Measurements from ENCODE around the gene ATP8A2. TPM values are rescaled to one million over a fixed set of nuclear protein-coding genes. Genes with fewer than 3 reads are reported as not detected.

Gene ATP8A2
- total RNA-seq, 2 donors from 2014 or later: 0.41 to 1.6 TPM

- TF ChIP-seq, protein P1, sequence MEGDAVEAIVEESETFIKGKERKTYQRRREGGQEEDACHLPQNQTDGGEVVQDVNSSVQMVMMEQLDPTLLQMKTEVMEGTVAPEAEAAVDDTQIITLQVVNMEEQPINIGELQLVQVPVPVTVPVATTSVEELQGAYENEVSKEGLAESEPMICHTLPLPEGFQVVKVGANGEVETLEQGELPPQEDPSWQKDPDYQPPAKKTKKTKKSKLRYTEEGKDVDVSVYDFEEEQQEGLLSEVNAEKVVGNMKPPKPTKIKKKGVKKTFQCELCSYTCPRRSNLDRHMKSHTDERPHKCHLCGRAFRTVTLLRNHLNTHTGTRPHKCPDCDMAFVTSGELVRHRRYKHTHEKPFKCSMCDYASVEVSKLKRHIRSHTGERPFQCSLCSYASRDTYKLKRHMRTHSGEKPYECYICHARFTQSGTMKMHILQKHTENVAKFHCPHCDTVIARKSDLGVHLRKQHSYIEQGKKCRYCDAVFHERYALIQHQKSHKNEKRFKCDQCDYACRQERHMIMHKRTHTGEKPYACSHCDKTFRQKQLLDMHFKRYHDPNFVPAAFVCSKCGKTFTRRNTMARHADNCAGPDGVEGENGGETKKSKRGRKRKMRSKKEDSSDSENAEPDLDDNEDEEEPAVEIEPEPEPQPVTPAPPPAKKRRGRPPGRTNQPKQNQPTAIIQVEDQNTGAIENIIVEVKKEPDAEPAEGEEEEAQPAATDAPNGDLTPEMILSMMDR (IDR thresholded peaks at IDR 0.05): no peak
Measured at GRCh38 chr13:25397763-25398162, 26.0 kb downstream of the ATP8A2 start.

GRCh38 chr13:25400925-25401324 is 29.2 kb downstream of the ATP8A2 start:
- Histone ChIP-seq H3K36me3 (no peaks in the 10 kb centered on the region), H3K4me1 (ENCODE audit: control insufficient read depth in 1 of 2, low read depth in 2 of 2) (no peaks in the 10 kb centered on the region), H3K27me3 (replicated peaks; ENCODE audit: insufficient read depth) (no peaks in the 10 kb centered on the region), H3K4me3 (peak overlapping the region; percentile 0), H3K9me3 (no peaks in the 10 kb centered on the region), H3K27ac (no peak overlapping the region)
- TF ChIP-seq, protein P1 (IDR thresholded peaks at IDR 0.05): no peak
- DNase-seq (ENCODE audit: low spot score) (no peak), ATAC-seq (ENCODE audit: insufficient number of reproducible peaks, low FRiP score, low read depth) (no peak)

More at GRCh38 chr13:25397763-25398162, 26.0 kb downstream of the ATP8A2 start:
- Histone ChIP-seq H3K36me3 (no peaks in the 10 kb centered on the region), H3K4me1 (ENCODE audit: control insufficient read depth in 1 of 2, low read depth in 2 of 2) (no peaks in the 10 kb centered on the region), H3K27me3 (replicated peaks; ENCODE audit: insufficient read depth) (no peaks in the 10 kb centered on the region), H3K27ac (no peak overlapping the region), H3K9me3 (no peaks in the 10 kb centered on the region), H3K4me3 (no peak overlapping the region)
- DNase-seq (ENCODE audit: low spot score) (no peak), ATAC-seq (ENCODE audit: insufficient number of reproducible peaks, low FRiP score, low read depth) (no peak)

- Histone ChIP-seq H3K36me3 (no peaks in the 10 kb centered on the region), H3K27ac (no peak overlapping the region), H3K4me3 (no peak overlapping the region), H3K9me3 (no peaks in the 10 kb centered on the region), H3K27me3 (replicated peaks; ENCODE audit: insufficient read depth) (no peaks in the 10 kb centered on the region), H3K4me1 (ENCODE audit: control insufficient read depth in 1 of 2, low read depth in 2 of 2) (no peaks in the 10 kb centered on the region)
- ATAC-seq (ENCODE audit: insufficient number of reproducible peaks, low FRiP score, low read depth) (no peak), DNase-seq (ENCODE audit: low spot score) (no peak)
- TF ChIP-seq, protein P1 (IDR thresholded peaks at IDR 0.05): no peak
Measured at GRCh38 chr13:25401958-25402357, 30.2 kb downstream of the ATP8A2 start.

DNA sequence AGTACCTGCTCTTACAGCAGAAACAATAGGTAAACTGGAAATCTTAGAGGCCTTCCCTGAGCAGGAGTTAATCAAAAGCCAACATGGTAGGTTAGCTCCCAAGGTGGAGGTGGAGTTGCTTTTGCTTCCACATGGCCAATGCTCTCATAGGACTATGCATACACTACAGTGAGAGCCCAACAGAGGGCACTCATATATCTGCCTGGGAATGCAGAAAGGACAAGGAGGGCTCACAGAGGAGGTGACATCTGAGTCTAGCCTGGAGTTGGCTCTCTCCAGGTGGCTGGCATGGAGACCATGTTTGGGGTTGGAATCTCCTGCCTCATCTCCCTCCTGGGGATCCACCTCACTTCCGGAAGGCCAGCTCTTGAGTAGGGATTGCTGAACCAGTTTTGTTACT is 34.6 kb downstream of the ATP8A2 start:
- TF ChIP-seq, protein P1 (IDR thresholded peaks at IDR 0.05): no peak
- Histone ChIP-seq H3K27me3 (replicated peaks; ENCODE audit: insufficient read depth) (no peaks in the 10 kb centered on the region), H3K27ac (no peak overlapping the region)

DNA sequence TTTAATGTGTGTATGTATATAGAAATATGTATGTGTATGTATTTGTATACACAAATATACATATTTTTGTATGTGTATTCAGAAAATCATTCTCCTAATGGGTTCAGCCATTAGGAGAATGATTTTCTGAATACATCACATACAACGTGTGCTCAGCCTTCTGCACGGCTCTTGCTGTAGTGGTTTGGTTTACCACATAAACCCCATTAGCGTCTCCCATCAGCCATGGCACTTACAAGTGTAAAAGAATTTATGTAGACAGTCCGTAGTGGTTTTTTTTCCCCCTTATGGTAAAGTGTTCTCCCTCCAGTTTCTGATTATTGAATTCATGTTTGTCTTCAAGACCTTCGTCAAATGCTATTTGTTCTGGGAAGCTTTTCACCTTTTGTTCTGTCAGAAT is 38.2 kb downstream of the ATP8A2 start:
- H3K9me3 ChIP-seq: no peaks in the 10 kb centered on the region
- no peaks in the 10 kb centered on the region for H3K36me3 ChIP-seq
- H3K27ac ChIP-seq: no peak overlapping the region
- no peaks in the 10 kb centered on the region for H3K4me1 ChIP-seq (ENCODE audit: control insufficient read depth in 1 of 2, low read depth in 2 of 2)
- TF ChIP-seq, protein P1 (IDR thresholded peaks at IDR 0.05): no peak
- DNase-seq (ENCODE audit: low spot score) (no peak), ATAC-seq (ENCODE audit: insufficient number of reproducible peaks, low FRiP score, low read depth) (no peak)
- H3K4me3 ChIP-seq: no peak overlapping the region
- no peaks in the 10 kb centered on the region for H3K27me3 ChIP-seq (replicated peaks; ENCODE audit: insufficient read depth)

More for the DNA sequence above, 34.6 kb downstream of the ATP8A2 start:
- Histone ChIP-seq H3K36me3 (no peaks in the 10 kb centered on the region), H3K4me1 (ENCODE audit: control insufficient read depth in 1 of 2, low read depth in 2 of 2) (no peaks in the 10 kb centered on the region), H3K4me3 (no peak overlapping the region), H3K9me3 (no peaks in the 10 kb centered on the region)
- ATAC-seq (ENCODE audit: insufficient number of reproducible peaks, low FRiP score, low read depth) (no peak), DNase-seq (ENCODE audit: low spot score) (no peak)
